SH-SY5Y (cell line): Measurements from ENCODE around the gene CALD1.

ENCODE experiments used
- GATA2 ChIP-seq: IDR thresholded peaks from 2 replicates; pipeline ENCODE4 v1.6.1; 2011; ENCODE audit warnings: mild to moderate bottlenecking, low read depth, low read length
- GATA3 ChIP-seq: IDR thresholded peaks from 2 replicates; pipeline ENCODE4 v1.6.1; 2011; ENCODE audit warnings: low read depth, mild to moderate bottlenecking, low read length, moderate library complexity

Gene CALD1

GRCh38 chr7:134948736-134949135 is 169.3 kb downstream of the CALD1 start:
- TF ChIP-seq GATA2: no peak
- no peak for TF ChIP-seq GATA3

DNA sequence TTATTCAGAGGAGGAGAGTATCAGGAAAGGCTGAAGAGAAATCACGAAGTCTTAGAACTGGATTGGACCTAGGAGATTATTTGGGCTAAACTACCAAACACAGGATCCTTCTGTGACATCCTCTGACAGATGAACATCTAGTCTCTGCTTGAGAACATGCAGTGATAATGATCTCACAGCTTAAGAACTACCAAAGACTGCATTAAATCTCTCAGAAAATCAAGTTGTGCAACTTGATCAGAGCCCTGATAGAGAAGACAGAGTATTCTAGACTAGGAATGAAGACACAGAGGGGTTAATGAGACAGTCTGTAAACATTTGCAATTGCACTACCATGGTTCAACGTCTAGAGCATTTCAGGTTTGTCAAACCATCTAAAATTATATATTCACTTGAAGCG is 169.7 kb downstream of the CALD1 start:
- TF ChIP-seq GATA2 (no peak), GATA3 (no peak)

GRCh38 chr7:134954197-134955082 is 175.0 kb downstream of the CALD1 start:
- TF ChIP-seq GATA3: no peak
- TF ChIP-seq GATA2: no peak

DNA sequence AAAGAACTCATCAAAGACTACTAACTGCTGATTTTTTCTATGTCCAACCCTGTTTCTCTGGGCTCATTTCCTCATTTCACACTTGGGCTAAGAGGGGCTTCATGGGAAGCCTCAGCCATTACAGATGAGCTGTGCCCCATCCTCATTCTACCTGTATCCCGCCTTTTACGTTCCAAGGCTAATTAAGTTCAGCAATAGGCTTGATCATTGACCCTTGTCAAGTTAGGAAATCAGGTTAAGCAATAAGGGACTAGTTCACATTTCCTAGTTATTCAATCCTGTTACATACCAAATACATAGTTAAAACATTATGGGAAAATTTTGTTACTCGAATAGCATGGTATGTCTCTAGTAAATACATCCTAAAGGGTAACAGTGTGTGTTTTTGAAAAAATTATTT is 177.6 kb downstream of the CALD1 start:
- TF ChIP-seq GATA3: no peak
- TF ChIP-seq GATA2: no peak

DNA sequence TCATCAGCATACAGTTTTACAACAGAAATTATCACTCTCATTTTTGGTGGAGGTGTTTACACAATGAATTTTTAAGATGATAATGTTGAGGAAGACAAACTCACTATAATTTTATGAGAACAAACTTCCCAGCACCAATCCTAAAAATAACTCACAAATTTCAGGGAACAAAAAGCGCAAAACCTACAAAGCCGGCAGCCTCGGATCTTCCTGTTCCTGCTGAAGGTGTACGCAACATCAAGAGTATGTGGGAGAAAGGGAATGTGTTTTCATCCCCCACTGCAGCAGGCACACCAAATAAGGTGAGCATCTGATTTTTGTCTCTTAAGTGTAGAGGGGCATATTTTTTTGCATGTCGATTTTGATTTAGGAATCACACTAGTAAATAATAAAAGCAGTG is 180.4 kb downstream of the CALD1 start:
- TF ChIP-seq GATA2: no peak
- no peak for TF ChIP-seq GATA3

- TF ChIP-seq GATA3 (no peak), GATA2 (no peak)
Measured at GRCh38 chr7:134962270-134962780, 182.9 kb downstream of the CALD1 start.

DNA sequence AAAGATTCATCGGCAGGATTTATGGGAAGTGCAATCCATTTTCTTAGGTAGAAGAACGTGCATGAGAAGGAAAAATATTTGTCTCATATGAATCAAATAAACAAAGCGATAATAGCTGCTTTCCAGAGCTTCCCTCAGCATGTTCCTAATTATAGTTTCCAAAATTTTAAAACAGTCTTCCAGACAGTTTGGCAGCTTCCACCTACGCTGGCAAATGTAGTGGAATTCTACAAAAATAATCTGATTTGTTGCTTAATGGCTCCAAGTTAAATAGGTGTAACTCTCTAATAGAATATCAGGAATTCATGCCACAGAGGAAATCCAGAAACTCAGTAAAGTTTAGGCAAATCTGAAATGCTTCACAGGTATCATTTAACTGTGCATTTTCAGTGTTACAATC is 183.6 kb downstream of the CALD1 start:
- TF ChIP-seq GATA3 (no peak), GATA2 (no peak)

GRCh38 chr7:134966691-134967090 is 187.3 kb downstream of the CALD1 start:
- TF ChIP-seq GATA2 (no peak), GATA3 (no peak)

- no peak for TF ChIP-seq GATA3
- TF ChIP-seq GATA2: no peak
Measured at GRCh38 chr7:134968110-134968509, 188.7 kb downstream of the CALD1 start.

DNA sequence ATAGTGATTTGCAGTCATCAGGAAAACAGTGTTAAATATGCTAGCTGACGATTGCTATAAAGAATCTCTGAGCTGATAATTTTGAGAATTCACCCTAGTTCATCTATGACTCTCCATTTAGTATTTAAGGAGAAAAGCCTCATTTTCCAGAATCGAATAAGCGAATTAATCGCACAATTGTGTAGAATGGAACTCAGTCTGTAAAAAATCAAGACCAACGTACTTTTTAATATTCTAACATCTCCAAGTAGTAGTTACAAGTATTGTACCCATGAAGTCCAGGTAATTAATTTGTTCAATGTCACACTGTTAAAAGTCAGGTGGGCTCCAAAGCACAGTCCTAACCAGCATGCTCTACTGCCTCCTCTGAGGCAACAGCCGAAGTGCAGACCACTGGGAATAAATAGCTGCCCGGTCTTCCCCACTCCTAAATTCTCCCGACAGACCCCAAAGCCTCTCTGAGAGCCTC is 206.5 kb downstream of the CALD1 start:
- TF ChIP-seq GATA3 (no peak), GATA2 (no peak)

- TF ChIP-seq GATA2 (peak; percentile 46), GATA3 (no peak)
Measured at GRCh38 chr7:134986363-134987251, 207.2 kb downstream of the CALD1 start, which contains the start of gene AGBL3. AGBL3 (plus strand) TSS chr7:134986508; CDS start chr7:134987934, 1,426 bp downstream.

GRCh38 chr7:134988161-134988560 is 208.7 kb downstream of the CALD1 start:
- TF ChIP-seq GATA3 (no peak), GATA2 (no peak)

DNA sequence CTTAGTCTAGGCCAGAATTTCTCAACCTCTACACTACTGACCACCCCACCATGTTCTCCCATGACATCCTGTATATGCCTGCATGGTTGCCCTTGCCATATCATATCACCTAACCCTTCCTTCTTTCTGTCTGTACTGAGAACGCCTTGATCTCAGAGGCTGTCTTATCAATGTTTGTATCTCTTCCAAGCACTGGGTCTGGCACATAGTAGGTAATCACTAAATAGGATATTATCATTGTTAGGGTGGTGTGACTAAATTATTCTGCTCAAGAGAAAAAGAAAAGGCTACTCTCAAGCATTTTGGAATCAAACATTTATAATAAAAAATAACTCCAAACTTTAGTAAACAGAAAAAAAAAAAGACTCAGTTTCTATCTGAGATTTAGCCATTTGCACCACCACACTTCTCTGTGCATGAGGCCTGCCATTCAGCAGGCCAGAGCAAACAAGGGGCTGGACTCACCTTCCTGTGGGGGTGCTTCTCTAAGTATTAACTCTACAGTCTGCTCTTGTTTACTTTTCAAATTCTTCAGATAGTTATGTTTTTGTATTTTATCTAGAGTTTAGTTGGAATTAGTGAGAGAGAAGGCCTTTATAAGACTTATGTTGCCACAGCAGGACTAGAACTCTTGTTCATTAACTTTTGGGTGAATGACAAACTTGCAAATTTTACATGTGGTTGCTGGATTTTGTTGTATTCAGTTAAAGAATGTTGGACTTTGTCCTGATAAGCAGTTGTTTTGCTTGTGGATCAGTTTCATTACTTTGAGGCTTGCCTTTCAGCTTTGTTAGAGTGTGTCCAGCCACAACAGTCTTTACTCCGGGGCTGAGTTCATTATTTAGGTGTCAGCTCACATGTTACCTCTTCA is 212.3 kb downstream of the CALD1 start:
- TF ChIP-seq GATA2 (no peak), GATA3 (no peak)
